AG04450 (cell line): Measurements from ENCODE around the gene LPCAT1. TPM values are rescaled to one million over a fixed set of nuclear protein-coding genes. Genes with fewer than 3 reads are reported as not detected.

Experiments
- CTCF ChIA-PET: fragments of 300-600, 350-600 bp; formaldehyde crosslinking; extraction: SDS; loops from one replicate; lab custom pipeline; 2022; ENCODE audit warnings: antibody characterized with exemption, inconsistent platforms; lab: Charles Lee
- POLR2A ChIA-PET: fragments of 350-600 bp; formaldehyde crosslinking; extraction: SDS; loops from one replicate; lab custom pipeline; 2021; ENCODE audit warnings: antibody characterized with exemption, inconsistent platforms; lab: Yijun Ruan, JAX
- DNase-seq: peaks from one replicate; pipeline ENCODE4 v3.0.0-alpha.2; 2011; ENCODE audit warnings: low read depth, low spot score
- H3K27ac ChIP-seq: one replicate; pipeline ENCODE4 v1.5.1; 2012; ENCODE audit warnings: low read depth, low read length, control low read depth
- H3K27me3 ChIP-seq: one replicate; pipeline ENCODE4 v1.6.0; 2012; ENCODE audit warnings: low read length; ENCODE audit not compliant: control insufficient read depth, insufficient read depth
- H3K4me3 ChIP-seq: 2 replicates; pipeline ENCODE4 v1.5.1; 2011; ENCODE audit warnings: mild to moderate bottlenecking, low read depth, low read length, control low read depth
- H3K9me3 ChIP-seq: 2 replicates; pipeline ENCODE4 v1.5.1; 2012; ENCODE audit warnings: low read length; ENCODE audit not compliant: control insufficient read depth, insufficient read depth
- polyA plus RNA-seq: library from polyadenylated mRNA; depleted of rRNA; stranded (reverse); fragments of >200 nt; gene quantifications from 2 replicates; pipeline ENCODE4 v1.2.3, GENCODE V29; 2011
- TF ChIP-seq, protein P1 (sequence below): IDR thresholded peaks from 2 replicates; pipeline ENCODE4 v1.5.1; 2011; ENCODE audit warnings: low read depth, low read length, control low read depth, inconsistent platforms

Gene LPCAT1
- polyA plus RNA-seq, 1 experiment, result 23.4 TPM

DNA sequence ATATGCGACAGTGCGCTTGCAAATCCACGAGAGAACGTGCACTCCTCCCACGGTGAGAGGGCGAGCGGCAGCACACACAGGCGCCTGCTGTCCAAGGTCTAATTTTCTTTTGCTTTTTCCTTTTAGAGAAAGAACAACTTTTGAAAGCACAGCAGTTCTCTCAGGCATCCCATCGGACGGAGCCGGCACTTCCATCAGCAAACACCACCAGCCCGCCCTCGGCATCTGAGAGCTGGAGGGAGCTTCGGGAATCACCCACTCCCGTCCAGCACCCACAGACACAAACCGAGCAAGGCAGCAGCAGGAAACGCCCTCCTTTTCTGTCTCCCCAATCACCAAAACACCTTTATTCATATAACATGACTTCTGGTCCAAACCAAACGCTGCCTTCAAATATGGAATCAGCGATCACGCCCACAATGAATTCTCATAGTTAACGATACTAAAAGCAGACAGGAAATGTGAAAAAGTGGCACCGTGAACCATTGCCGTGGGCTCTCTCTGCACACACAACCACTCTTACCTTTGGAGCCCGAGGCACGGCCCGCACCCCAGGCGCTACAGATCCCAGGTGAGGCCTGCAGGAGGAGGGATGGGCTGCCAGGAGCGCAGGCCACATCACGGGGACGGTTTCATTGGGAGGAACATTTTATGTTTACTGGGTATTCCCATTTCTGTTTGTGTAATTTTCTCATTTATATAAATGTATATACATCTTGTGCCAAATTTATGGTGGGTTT lies 14.2 kb downstream of the LPCAT1 start:
- Histone ChIP-seq H3K27me3 (no peaks in the 10 kb centered on the region), H3K9me3 (no peaks in the 10 kb centered on the region; the same call in 1 of the 2 replicates), H3K4me3 (no peak overlapping the region), H3K27ac (no peak overlapping the region)
- CTCF ChIA-PET, result no interaction called here
- TF ChIP-seq, protein P1, sequence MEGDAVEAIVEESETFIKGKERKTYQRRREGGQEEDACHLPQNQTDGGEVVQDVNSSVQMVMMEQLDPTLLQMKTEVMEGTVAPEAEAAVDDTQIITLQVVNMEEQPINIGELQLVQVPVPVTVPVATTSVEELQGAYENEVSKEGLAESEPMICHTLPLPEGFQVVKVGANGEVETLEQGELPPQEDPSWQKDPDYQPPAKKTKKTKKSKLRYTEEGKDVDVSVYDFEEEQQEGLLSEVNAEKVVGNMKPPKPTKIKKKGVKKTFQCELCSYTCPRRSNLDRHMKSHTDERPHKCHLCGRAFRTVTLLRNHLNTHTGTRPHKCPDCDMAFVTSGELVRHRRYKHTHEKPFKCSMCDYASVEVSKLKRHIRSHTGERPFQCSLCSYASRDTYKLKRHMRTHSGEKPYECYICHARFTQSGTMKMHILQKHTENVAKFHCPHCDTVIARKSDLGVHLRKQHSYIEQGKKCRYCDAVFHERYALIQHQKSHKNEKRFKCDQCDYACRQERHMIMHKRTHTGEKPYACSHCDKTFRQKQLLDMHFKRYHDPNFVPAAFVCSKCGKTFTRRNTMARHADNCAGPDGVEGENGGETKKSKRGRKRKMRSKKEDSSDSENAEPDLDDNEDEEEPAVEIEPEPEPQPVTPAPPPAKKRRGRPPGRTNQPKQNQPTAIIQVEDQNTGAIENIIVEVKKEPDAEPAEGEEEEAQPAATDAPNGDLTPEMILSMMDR, result no peak
- DNase-seq, result no peak
- POLR2A ChIA-PET, result no interaction called here

DNA sequence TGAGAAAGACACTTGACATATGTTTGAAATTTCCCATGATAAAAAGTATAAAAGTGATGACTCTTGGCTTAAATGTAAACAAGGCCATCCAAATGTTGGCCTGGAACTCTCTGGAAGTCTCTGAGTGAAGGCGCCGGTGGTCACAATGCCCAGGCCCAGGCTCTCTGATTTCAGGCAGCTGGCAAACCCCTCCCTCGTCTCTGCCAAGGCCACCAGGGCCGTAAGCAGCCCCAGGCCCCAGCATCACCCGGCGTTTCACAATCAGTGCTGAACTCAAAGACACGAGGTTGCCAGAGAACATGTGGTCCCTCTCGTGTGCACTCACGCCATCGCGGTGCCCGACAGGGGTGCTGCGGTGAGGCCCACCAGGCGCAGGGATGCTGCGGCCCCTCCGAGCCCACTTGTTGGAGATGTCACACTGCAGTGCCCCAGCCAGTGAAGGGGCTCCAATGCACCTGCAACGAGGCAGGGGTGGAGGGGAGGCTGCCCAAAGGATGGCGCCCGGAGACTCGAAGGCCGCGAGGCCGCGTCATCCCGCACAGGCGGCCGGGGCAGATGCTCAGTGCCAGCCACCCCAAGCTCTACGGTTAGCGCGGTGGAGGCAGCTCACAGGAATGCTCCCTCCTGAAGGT lies 15.0 kb downstream of the LPCAT1 start:
- ChIA-PET POLR2A (no interaction called here), CTCF (no interaction called here)
- Histone ChIP-seq H3K27ac (no peak overlapping the region), H3K9me3 (no peaks in the 10 kb centered on the region; the same call in 1 of the 2 replicates), H3K27me3 (no peaks in the 10 kb centered on the region), H3K4me3 (no peak overlapping the region)
- DNase-seq, result no peak
- TF ChIP-seq, protein P1, result no peak

DNA sequence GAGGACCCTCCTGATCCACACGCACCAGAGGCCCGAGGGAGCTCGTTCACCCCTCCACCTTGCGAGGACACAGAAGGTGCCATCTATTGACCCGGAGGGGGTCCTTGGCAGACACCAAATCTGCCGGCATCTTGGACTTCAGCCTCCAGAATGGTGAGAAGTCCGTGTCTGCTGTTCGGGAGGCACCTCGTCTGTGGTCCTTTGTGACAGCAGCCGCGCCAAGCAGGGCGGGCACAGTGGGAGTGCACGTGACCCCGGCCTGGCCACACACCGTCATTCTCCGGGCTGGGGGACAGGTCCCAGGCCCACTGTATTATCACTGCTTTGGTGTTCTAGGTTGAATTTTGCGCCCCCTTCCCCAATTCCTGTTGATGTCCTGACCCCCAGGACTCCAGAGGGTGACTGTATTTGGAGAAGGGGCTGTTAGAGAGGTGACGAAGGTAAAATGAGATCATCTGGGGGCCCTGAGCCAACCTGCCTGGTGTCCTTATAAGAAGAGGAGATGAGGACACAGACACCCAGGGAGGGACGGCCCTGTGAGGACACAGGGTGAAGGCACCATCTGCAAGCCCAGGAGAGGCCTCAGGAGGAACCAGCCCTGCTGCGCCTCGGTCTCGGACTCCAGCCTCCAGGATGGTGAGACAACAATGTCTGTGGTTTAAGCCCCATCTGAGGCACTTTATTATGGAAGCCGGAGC lies 15.7 kb downstream of the LPCAT1 start:
- POLR2A ChIA-PET, result no interaction called here
- CTCF ChIA-PET, result no interaction called here
- TF ChIP-seq, protein P1, result no peak
- Histone ChIP-seq H3K4me3 (no peak overlapping the region), H3K27ac (no peak overlapping the region), H3K9me3 (no peaks in the 10 kb centered on the region; the same call in 1 of the 2 replicates), H3K27me3 (no peaks in the 10 kb centered on the region)
- DNase-seq, result no peak

DNA sequence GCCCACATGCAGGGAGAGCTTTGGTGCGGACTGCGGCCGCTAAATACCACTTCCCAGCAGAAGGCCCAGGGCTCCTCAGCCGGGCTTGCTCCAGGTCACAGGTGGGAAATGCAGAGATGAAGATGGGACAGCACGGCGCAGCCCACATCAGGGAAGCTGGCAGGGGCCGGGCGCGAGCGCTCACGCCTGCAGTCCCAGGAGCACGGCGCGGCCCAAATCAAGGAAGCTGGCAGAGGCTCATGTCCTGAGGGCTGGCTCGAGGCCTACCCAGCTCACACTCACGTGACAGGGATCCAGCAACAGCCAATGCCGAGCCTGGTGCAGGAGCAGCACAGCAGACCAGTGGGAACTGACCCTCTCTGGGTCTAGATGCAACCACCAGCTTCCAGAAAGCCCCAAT lies 16.3 kb downstream of the LPCAT1 start:
- ChIA-PET POLR2A (no interaction called here), CTCF (no interaction called here)
- DNase-seq, result no peak
- Histone ChIP-seq H3K27me3 (no peaks in the 10 kb centered on the region), H3K4me3 (no peak overlapping the region), H3K27ac (no peak overlapping the region), H3K9me3 (no peaks in the 10 kb centered on the region; the same call in 1 of the 2 replicates)
- TF ChIP-seq, protein P1, result no peak

DNA sequence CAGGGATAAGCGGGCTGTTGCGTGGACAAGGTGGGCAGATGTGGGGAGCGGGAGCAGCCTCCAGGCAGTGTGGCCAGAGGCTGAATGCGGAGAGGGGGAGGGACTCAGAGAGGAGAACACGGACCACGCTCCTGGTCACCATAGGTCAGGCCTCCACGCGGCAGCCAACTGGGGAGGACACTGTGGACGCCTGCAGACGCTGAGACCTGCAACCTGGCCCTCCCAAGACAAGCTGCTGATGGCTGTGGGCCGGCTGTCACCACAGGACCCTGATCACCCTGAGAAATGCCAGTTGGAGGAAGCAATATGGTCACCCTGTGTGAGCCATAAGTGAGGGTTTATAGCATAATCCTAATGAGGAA lies 16.8 kb downstream of the LPCAT1 start:
- no peak overlapping the region for H3K4me3 ChIP-seq
- CTCF ChIA-PET, result no interaction called here
- no peak overlapping the region for H3K27ac ChIP-seq
- no peaks in the 10 kb centered on the region; the same call in 1 of the 2 replicates for H3K9me3 ChIP-seq
- DNase-seq, result no peak
- H3K27me3 ChIP-seq, result no peaks in the 10 kb centered on the region
- POLR2A ChIA-PET, result no interaction called here
- TF ChIP-seq, protein P1, result no peak
